Pancreas (tissue), 10 donors: ENCODE data around the gene TRAPPC1. TPM values are rescaled to one million over a fixed set of nuclear protein-coding genes. Genes with fewer than 3 reads are reported as not detected.

Experiments used
- ATAC-seq, 4 donors: fragments of 200-7000 bp; cut with Tn5 transposase; one replicate each; pipeline versions ENCODE4 v1.8.0 to v1.9.1; 2020; ENCODE audit warnings: mild to moderate bottlenecking in 4 of 4, moderate library complexity in 4 of 4
- DNase-seq, 6 donors: peaks; one replicate each; pipeline ENCODE4 v3.0.0-alpha.2; 2020
- FAIRE-seq: peaks from 2 replicates; lab custom pipeline; 2012; peaks lifted over from hg19 to GRCh38; lab: Jason Lieb, UNC
- H3K27ac ChIP-seq, 4 donors: fragments of 200-600 bp; sonication (generic); 1 replicate in 3 of 4; 2 replicates in 1 of 4; pipeline versions ENCODE4 v1.5.0 to v1.8.0; 2020
- H3K27me3 ChIP-seq, 4 donors: fragments of 200-600 bp; one replicate each; pipeline ENCODE4 v1.8.0; 2021
- H3K36me3 ChIP-seq, 3 donors: fragments of 200-600 bp; sonication (generic) in 1 of 3; one replicate each; pipeline versions ENCODE4 v1.5.0 to v1.8.0; 2020 to 2021
- H3K4me1 ChIP-seq, 3 donors: fragments of 200-600 bp; one replicate each; pipeline ENCODE4 v1.8.0; 2021
- H3K4me3 ChIP-seq, 4 donors: fragments of 200-600 bp; sonication (generic) in 2 of 4; one replicate each; pipeline versions ENCODE4 v1.5.0 to v1.8.0; 2020 to 2021
- H3K9me3 ChIP-seq, 4 donors: fragments of 200-600 bp; one replicate each; pipeline ENCODE4 v1.8.0; 2021
- WGBS, 2 donors: extraction: QIAGEN DNeasy Blood & Tissue Kit; methylation state at CpG; one replicate each; pipeline ENCODE4 v1.1.7; 2013; 5-methylcytosine and 5-hydroxymethylcytosine counted together
- intact Hi-C, 3 donors: fragments of 100-400 bp; cut with DNase I; formaldehyde crosslinking; loops; one replicate each; pipeline versions ENCODE4 v1.11.1 to v1.14.2; 2022
- polyA plus RNA-seq, 2 donors: library from polyadenylated mRNA; stranded (reverse); fragments of 200-250 nt; gene quantifications; one replicate each; pipeline ENCODE4 v1.2.3, GENCODE V29; 2013
- total RNA-seq, 6 donors: library from RNA; stranded (reverse); fragmentation: NEBNext Ultra II Directional in 4 of 6; extraction: Animal tissue kit (Norgen Biotek cat#: 25700) in 4 of 6; gene quantifications; one replicate each; pipeline versions ENCODE4 v1.2.1 to v1.2.4, GENCODE V29; 2021 to 2023
- TF ChIP-seq, protein P1 (sequence below), 4 donors: fragments of 200-600 bp; sonication (generic) in 3 of 4; IDR thresholded peaks; one replicate each; pipeline versions ENCODE4 v1.5.0 to v1.8.0; 2021; ENCODE audit warnings: antibody characterized with exemption in 4 of 4
- donor health status: healthy with polysubstance abuse.
- donor health status: DM: no; HTN: no; CAD: no; lungs with moderate emphysema.
- donor health status: DM: no; HTN: no; CAD: no.
- donor health status: control.
- donor health status: control.
- donor health status: Bipolar disorder and iron deficiency.
- donor health status: DM: yes; HTN: yes; CAD: no.
- donor health status: DM: no; HTN: no; CAD: no.
- donor health status: DM: no; HTN: no; CAD: no.
- donor health status: DM: yes; HTN: yes; CAD: no.

TRAPPC1 gene
- total and polyA plus RNA-seq, 8 donors, result 27.3 to 67.1 (median 49.1) TPM

DNA sequence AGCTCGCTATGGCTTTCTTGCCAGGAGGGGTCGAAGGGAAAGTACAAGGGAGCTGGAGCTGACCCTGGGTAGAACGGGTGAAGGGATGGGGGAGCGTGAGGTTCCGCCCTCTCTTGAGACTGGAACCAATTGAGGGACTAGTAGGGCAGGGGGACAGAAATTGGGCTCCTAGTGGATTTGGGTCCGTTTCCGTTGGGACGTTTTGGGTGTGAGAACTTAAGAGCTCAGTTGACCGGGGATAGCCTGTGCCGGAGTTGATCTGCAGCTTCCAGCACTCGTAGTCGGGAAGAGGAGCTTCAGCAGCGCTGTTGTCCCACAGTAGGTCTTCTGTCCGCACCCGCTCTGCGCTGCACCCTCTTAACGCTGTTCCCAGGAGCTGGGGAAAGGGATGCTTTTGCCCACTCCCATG lies 741 bp upstream of the TRAPPC1 start:
- peaks cover 0 to 7% (median 0%) of the 10 kb centered on the region in 3 donors for H3K36me3 ChIP-seq

DNA sequence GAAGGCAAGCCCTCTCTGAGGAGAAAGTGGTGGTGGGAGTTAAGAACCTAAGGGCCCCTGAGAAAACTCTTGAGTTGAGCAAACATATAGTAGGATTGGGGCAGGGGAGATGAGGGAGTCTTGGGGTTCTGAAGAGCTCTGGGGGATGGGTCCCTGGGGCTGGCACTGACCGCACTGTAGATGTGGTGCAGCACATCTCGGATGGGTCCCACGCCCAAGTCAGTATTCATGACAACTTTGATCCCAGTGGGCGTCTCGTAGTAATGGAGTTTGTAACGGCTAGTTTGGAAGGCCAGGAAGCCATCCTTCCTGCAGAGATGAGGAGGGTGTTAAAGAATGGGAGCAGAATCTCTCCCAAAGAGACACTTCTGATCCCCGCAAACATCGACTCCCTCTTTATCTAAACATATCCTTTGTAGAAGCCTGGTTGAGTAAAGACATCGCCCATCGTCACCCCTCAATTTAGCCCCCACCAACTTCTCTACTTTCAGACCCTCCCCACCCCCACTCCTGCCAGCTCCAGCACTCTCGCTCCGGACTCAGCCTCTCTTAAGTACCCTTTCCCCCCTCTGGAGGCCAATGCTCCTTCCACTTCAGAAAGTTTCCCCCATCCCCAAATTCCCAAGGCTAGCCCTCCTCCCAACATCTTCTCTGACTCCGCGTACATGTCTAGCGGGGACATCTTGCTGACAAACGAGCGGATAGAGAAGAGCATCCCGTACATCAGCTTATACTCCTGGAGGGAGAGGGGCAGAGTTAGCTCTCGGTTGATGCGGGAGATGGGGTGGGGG lies 710 bp downstream of the TRAPPC1 start:
- H3K27me3 ChIP-seq, result no peaks in the 10 kb centered on the region
- FAIRE-seq (no peak), DNase-seq (no peak), ATAC-seq (no peak)
- no peaks in the 10 kb centered on the region for H3K9me3 ChIP-seq
- intact Hi-C loops, result no loop called here
- WGBS, 2 donors, result 40% methylated on average over 20 of the region's 20 CpGs
- no peaks in the 10 kb centered on the region for H3K36me3 ChIP-seq
- peaks cover 0 to 13% (median 11%) of the 10 kb centered on the region in 3 donors for H3K4me1 ChIP-seq
- H3K27ac ChIP-seq, result peak overlapping the region in 3 of 4 donors; percentile 23 to 71 (median 68)
- H3K4me3 ChIP-seq, result peak overlapping the region; percentile 56 to 90 (median 70)
- TF ChIP-seq, protein P1, sequence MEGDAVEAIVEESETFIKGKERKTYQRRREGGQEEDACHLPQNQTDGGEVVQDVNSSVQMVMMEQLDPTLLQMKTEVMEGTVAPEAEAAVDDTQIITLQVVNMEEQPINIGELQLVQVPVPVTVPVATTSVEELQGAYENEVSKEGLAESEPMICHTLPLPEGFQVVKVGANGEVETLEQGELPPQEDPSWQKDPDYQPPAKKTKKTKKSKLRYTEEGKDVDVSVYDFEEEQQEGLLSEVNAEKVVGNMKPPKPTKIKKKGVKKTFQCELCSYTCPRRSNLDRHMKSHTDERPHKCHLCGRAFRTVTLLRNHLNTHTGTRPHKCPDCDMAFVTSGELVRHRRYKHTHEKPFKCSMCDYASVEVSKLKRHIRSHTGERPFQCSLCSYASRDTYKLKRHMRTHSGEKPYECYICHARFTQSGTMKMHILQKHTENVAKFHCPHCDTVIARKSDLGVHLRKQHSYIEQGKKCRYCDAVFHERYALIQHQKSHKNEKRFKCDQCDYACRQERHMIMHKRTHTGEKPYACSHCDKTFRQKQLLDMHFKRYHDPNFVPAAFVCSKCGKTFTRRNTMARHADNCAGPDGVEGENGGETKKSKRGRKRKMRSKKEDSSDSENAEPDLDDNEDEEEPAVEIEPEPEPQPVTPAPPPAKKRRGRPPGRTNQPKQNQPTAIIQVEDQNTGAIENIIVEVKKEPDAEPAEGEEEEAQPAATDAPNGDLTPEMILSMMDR (IDR thresholded peaks at IDR 0.05), result no peak

More for the DNA sequence above, 741 bp upstream of the TRAPPC1 start:
- TF ChIP-seq, protein P1 (IDR thresholded peaks at IDR 0.05), result no peak
- H3K27ac ChIP-seq, result peak overlapping the region in 2 of 4 donors; percentile 26 to 38
- no peak for FAIRE-seq
- 0% methylated on average over 17 of the region's 17 CpGs for WGBS, 2 donors
- peak overlapping the region; percentile 56 to 90 (median 70) for H3K4me3 ChIP-seq
- no peaks in the 10 kb centered on the region for H3K9me3 ChIP-seq
- peaks cover 0 to 13% (median 11%) of the 10 kb centered on the region in 3 donors for H3K4me1 ChIP-seq
- intact Hi-C loops, result no loop called here
- no peak for DNase-seq
- ATAC-seq, result peak; percentile 14 to 49 (median 35)
- H3K27me3 ChIP-seq, result no peaks in the 10 kb centered on the region

DNA sequence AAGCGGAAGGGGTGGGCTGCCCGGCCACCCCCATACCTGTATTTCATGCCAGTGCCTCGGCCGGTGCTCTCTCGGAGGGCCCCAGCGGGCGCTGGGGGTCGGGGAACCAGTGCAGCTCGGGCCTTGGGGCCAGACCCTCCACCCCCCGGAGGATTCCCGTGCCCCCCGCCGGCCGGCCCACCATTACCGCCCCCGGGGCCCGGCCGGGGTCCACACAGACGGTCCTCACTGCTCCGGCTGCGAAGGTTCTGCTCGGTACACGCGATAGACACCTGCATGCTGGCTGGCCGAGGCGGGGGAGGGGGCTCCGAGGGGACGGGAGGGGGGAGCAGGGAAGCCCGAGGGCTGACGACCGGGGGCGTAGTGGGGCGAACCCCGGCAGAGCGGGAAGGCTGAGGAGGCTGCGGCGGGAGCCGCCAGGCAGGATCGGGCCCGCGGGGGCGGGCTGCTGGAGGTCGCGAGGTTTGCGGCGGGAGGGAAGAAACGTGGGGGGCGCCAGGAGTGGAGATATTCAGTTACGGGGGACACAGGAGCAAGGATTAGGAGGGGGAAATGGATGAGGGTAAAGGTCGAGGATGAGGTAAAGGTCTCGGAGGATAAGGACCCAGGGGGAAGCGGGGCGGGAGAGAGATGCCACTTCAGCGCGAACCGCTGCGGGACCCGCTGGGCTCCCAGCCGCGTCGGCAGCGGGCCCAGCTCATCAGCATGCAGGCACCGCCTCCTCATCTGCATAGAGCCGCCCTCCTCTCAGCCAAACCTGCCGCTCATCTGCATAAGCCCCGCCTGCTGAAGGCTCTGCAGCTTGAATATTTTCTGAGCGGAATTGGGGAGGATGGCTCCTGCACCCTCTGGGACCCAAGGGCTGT lies 2.4 kb downstream of the TRAPPC1 start, which contains the start of gene KCNAB3:
Gene KCNAB3, minus strand, starts transcription at position 699 of the 866 bp plus-strand sequence. Its CDS starts 421 bp downstream, at position 278.
- TF ChIP-seq, protein P1 (IDR thresholded peaks at IDR 0.05), result no peak

DNA sequence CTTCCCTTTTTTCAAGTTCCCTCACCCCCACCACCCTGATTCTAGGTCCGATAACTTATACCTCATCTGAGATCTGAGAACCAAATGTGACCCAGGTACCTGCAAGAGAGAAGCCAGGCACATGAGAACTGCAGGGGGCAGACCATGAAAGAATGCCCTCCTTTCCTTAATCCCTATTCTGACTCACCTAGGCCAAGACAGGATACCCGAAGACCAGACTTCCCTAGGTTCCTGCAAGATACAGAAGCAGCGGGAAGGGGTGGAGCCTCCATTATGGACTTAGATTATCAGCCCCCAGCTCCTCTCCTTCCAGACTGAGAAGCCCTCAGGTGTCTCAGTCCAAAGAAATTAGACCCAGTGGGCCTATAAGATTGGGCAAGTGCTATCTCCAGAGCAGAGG lies 4.2 kb downstream of the TRAPPC1 start:
- Histone ChIP-seq H3K4me3 (no peak overlapping the region), H3K9me3 (no peaks in the 10 kb centered on the region), H3K27me3 (no peaks in the 10 kb centered on the region), H3K36me3 (no peaks in the 10 kb centered on the region), H3K27ac (no peak overlapping the region), H3K4me1 (peaks cover 0 to 7% (median 1%) of the 10 kb centered on the region in 3 donors)
- FAIRE-seq (no peak), DNase-seq (no peak), ATAC-seq (no peak)
- 76 to 77% methylated on average over 3 of the region's 3 CpGs for WGBS, 2 donors
- intact Hi-C loops, result no loop called here
- TF ChIP-seq, protein P1 (IDR thresholded peaks at IDR 0.05), result no peak

More for the DNA sequence above, 2.4 kb downstream of the TRAPPC1 start, which contains the start of gene KCNAB3:
- ATAC-seq (no peak), FAIRE-seq (no peak), DNase-seq (no peak)
- H3K27ac ChIP-seq, result no peak within 1 kb of the TSS
- H3K4me3 ChIP-seq, result no peak within 1 kb of the TSS
- H3K27me3 ChIP-seq, result no peaks in the 10 kb centered on the region
- H3K9me3 ChIP-seq, result no peaks in the 10 kb centered on the region
- peaks cover 0 to 13% (median 11%) of the 10 kb centered on the region in 3 donors for H3K4me1 ChIP-seq
- WGBS, 2 donors, result 68 to 69% methylated on average over 58 to 67 of the region's 67 CpGs
- intact Hi-C loops, result no loop called here
- H3K36me3 ChIP-seq, result no peaks in the 10 kb centered on the region
